Upper lobe of left lung (tissue), 6 donors: ENCODE results near the gene PLA2G4A. TPM values are rescaled to one million over a fixed set of nuclear protein-coding genes. Genes with fewer than 3 reads are reported as not detected.

Source experiments
- ATAC-seq, 2 donors: fragments of 200-7000 bp; cut with Tn5 transposase; one replicate each; pipeline ENCODE4 v1.9.1; 2022; ENCODE audit warnings: mild to moderate bottlenecking in 2 of 2, moderate library complexity in 2 of 2; ENCODE audit not compliant: low FRiP score in 2 of 2
- DNase-seq, 2 donors: peaks; one replicate each; pipeline ENCODE4 v3.0.0-alpha.2; 2019 to 2020
- H3K27ac ChIP-seq, 4 donors: fragments of 200-600 bp; sonication (generic); one replicate each; pipeline ENCODE4 v1.5.1; 2016 to 2019
- H3K27me3 ChIP-seq, 4 donors: fragments of 200-600 bp; sonication (generic); one replicate each; pipeline ENCODE4 v1.5.1; 2017 to 2019
- H3K36me3 ChIP-seq, 4 donors: fragments of 200-600 bp; sonication (generic); one replicate each; pipeline ENCODE4 v1.5.1; 2016 to 2019
- H3K4me1 ChIP-seq, 4 donors: fragments of 200-600 bp; sonication (generic); one replicate each; pipeline ENCODE4 v1.5.1; 2018 to 2019
- H3K4me3 ChIP-seq, 4 donors: fragments of 200-600 bp; sonication (generic); one replicate each; pipeline ENCODE4 v1.5.1; 2017 to 2019; ENCODE audit warnings: mild to moderate bottlenecking in 2 of 4, moderate library complexity in 1 of 4
- H3K9me3 ChIP-seq, 4 donors: fragments of 200-600 bp; sonication (generic); one replicate each; pipeline ENCODE4 v1.5.1; 2018 to 2019
- CTCF ChIP-seq, 6 experiments: fragments of 450-650 bp in 4 of 6; fragments of 200-600 bp in 2 of 6; sonication (generic) in 2 of 6; IDR thresholded peaks; one replicate each; pipeline ENCODE4 v1.5.1; 2016 to 2019; ENCODE audit warnings: antibody characterized with exemption in 6 of 6
- EP300 ChIP-seq, 4 donors: sonication (generic); formaldehyde crosslinking; IDR thresholded peaks; one replicate each; pipeline ENCODE4 v1.5.1; 2017; ENCODE audit warnings: antibody characterized with exemption in 4 of 4, control low read depth in 2 of 4
- POLR2A ChIP-seq, 4 donors: fragments of 450-650 bp; IDR thresholded peaks; one replicate each; pipeline ENCODE4 v1.5.1; 2016 to 2017; ENCODE audit warnings: antibody characterized with exemption in 4 of 4, mild to moderate bottlenecking in 2 of 4
- POLR2AphosphoS5 ChIP-seq, 2 donors: sonication (generic); formaldehyde crosslinking; IDR thresholded peaks; one replicate each; pipeline ENCODE4 v1.5.1; 2017; ENCODE audit warnings: antibody characterized with exemption in 2 of 2
- WGBS, 2 donors: methylation state at CpG; one replicate each; pipeline ENCODE4 v1.1.5; 2017 to 2018; 5-methylcytosine and 5-hydroxymethylcytosine counted together
- total RNA-seq, 6 donors: library from RNA; depleted of rRNA in 4 of 6; stranded (reverse); fragments of >200 nt in 4 of 6; gene quantifications; one replicate each; pipeline versions ENCODE4 v1.1.0 to v1.2.1, GENCODE V29; 2016 to 2021
- donor health status: DM: no; HTN: no; CAD: no; lungs with moderate emphysema.
- donor health status: DM: no; HTN: yes; CAD: no; lungs with severe emphysema.

The PLA2G4A gene
- total RNA-seq, 6 donors from 2014 or later = 2.1 to 11.8 (median 7.5) TPM

GRCh38 chr1:186785503-186785902 lies 43.2 kb upstream of the PLA2G4A start:
- H3K27me3 ChIP-seq = no peaks in the 10 kb centered on the region
- ATAC-seq (no peak), DNase-seq (no peak)
- no peaks in the 10 kb centered on the region for H3K4me1 ChIP-seq
- H3K36me3 ChIP-seq = no peaks in the 10 kb centered on the region
- H3K4me3 ChIP-seq = no peak overlapping the region
- TF ChIP-seq POLR2AphosphoS5 (IDR thresholded peaks at IDR 0.05) (no peak), CTCF (IDR thresholded peaks at IDR 0.05) (no peak), EP300 (IDR thresholded peaks at IDR 0.05) (no peak), POLR2A (IDR thresholded peaks at IDR 0.05) (no peak)
- 25 to 40% methylated on average over 2 of the region's 2 CpGs for WGBS, 2 donors
- H3K9me3 ChIP-seq = no peaks in the 10 kb centered on the region
- H3K27ac ChIP-seq = no peak overlapping the region

GRCh38 chr1:186790101-186790500 lies 38.6 kb upstream of the PLA2G4A start:
- Histone ChIP-seq H3K9me3 (no peaks in the 10 kb centered on the region), H3K27ac (no peak overlapping the region), H3K4me3 (no peak overlapping the region), H3K4me1 (no peaks in the 10 kb centered on the region), H3K27me3 (no peaks in the 10 kb centered on the region), H3K36me3 (no peaks in the 10 kb centered on the region)
- no peak for DNase-seq
- no peak for TF ChIP-seq POLR2AphosphoS5 (IDR thresholded peaks at IDR 0.05)
- no peak for TF ChIP-seq EP300 (IDR thresholded peaks at IDR 0.05)
- no peak for TF ChIP-seq CTCF (IDR thresholded peaks at IDR 0.05)
- no peak for TF ChIP-seq POLR2A (IDR thresholded peaks at IDR 0.05)
- no peak for ATAC-seq
- 68 to 97% methylated on average over 1 of the region's 1 CpG for WGBS, 2 donors

GRCh38 chr1:186792870-186793581 lies 35.7 kb upstream of the PLA2G4A start:
- no peak for ATAC-seq
- H3K27me3 ChIP-seq = no peaks in the 10 kb centered on the region
- H3K4me3 ChIP-seq = no peak overlapping the region
- H3K9me3 ChIP-seq = no peaks in the 10 kb centered on the region
- no peak for TF ChIP-seq CTCF (IDR thresholded peaks at IDR 0.05)
- no peak for TF ChIP-seq POLR2A (IDR thresholded peaks at IDR 0.05)
- no peak for TF ChIP-seq EP300 (IDR thresholded peaks at IDR 0.05)
- no peak for TF ChIP-seq POLR2AphosphoS5 (IDR thresholded peaks at IDR 0.05)
- WGBS, 2 donors = 73 to 84% methylated on average over 7 of the region's 7 CpGs
- DNase-seq = no peak
- no peaks in the 10 kb centered on the region for H3K4me1 ChIP-seq
- no peak overlapping the region for H3K27ac ChIP-seq
- H3K36me3 ChIP-seq = no peaks in the 10 kb centered on the region

GRCh38 chr1:186793582-186793927 lies 35.2 kb upstream of the PLA2G4A start:
- no peaks in the 10 kb centered on the region for H3K27me3 ChIP-seq
- ATAC-seq (no peak), DNase-seq (no peak)
- 24 to 38% methylated on average over 1 of the region's 1 CpG for WGBS, 2 donors
- no peak overlapping the region for H3K4me3 ChIP-seq
- H3K36me3 ChIP-seq = no peaks in the 10 kb centered on the region
- no peaks in the 10 kb centered on the region for H3K9me3 ChIP-seq
- TF ChIP-seq POLR2A (IDR thresholded peaks at IDR 0.05) = no peak
- TF ChIP-seq CTCF (IDR thresholded peaks at IDR 0.05) = no peak
- no peak for TF ChIP-seq EP300 (IDR thresholded peaks at IDR 0.05)
- no peak for TF ChIP-seq POLR2AphosphoS5 (IDR thresholded peaks at IDR 0.05)
- no peaks in the 10 kb centered on the region for H3K4me1 ChIP-seq
- H3K27ac ChIP-seq = no peak overlapping the region
